Thoracic aorta (tissue), 2 donors: ENCODE results near the gene CELF5. TPM values are rescaled to one million over a fixed set of nuclear protein-coding genes. Genes with fewer than 3 reads are reported as not detected.

Source experiments
- ATAC-seq: fragments of 150-250 bp; one replicate; pipeline ENCODE4 v1.8.0; 2017; ENCODE audit warnings: low read depth; ENCODE audit not compliant: insufficient number of reproducible peaks, low FRiP score
- DNase-seq: peaks from one replicate; pipeline ENCODE4 v3.0.0-alpha.2; 2020; ENCODE audit warnings: low spot score
- H3K27ac ChIP-seq, 2 donors: fragments of 200-600 bp; sonication (generic); 1 replicate in 1 of 2; 2 replicates in 1 of 2; pipeline ENCODE4 v1.5.1; 2016; ENCODE audit warnings: mild to moderate bottlenecking in 2 of 2, moderate library complexity in 2 of 2
- H3K27me3 ChIP-seq: fragments of 200-600 bp; sonication (generic); replicated peaks from 2 replicates; pipeline ENCODE4 v1.6.0; 2016; ENCODE audit warnings: mild to moderate bottlenecking; ENCODE audit not compliant: insufficient read depth
- H3K36me3 ChIP-seq: fragments of 200-600 bp; sonication (generic); one replicate; pipeline ENCODE4 v1.5.1; 2016
- H3K4me1 ChIP-seq, 2 donors: fragments of 200-600 bp; sonication (generic); 1 replicate in 1 of 2; 2 replicates in 1 of 2; pipeline versions ENCODE4 v1.5.1 to v1.6.0; 2016; ENCODE audit warnings: low read depth in 2 of 2, mild to moderate bottlenecking in 1 of 2; ENCODE audit not compliant: control insufficient read depth in 1 of 2
- H3K4me3 ChIP-seq: fragments of 200-600 bp; sonication (generic); 2 replicates; pipeline ENCODE4 v1.5.1; 2016; ENCODE audit warnings: mild to moderate bottlenecking
- H3K9me3 ChIP-seq: fragments of 200-600 bp; sonication (generic); 2 replicates; pipeline ENCODE4 v1.5.1; 2016
- CTCF ChIP-seq: fragments of 200-600 bp; sonication (generic); IDR thresholded peaks from one replicate; pipeline ENCODE4 v1.5.1; 2019; ENCODE audit warnings: antibody characterized with exemption
- total RNA-seq, 2 donors: library from RNA; depleted of rRNA; stranded (reverse); fragments of >200 nt; gene quantifications; one replicate each; pipeline versions ENCODE4 v1.1.0 to v1.2.3, GENCODE V29; 2016

CELF5 gene
- total RNA-seq, 2 donors from 2014 or later = not detected

DNA sequence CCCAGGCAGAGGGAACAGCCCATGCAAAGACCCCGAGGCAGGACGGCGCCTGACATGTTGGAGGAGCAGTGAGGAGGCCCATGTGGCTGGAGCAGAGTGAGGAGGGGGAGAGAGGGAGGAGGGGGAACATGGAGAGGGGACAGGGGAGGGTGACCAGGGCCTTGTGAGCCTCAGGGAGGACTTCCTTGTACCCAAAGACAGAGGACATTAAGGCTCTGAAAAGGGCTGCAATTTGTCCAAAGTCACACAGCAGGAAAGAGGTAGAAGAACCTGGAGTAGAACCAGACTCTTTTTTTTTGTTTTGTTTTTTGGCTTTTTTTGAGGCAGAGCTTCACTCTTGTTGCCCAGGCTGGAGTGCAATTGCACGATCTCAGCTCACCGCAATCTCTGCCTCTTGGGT, 67.2 kb downstream of the CELF5 start:
- H3K27ac ChIP-seq = no peak overlapping the region
- ATAC-seq (no peak), DNase-seq (no peak)
- TF ChIP-seq CTCF = no peak
- H3K36me3 ChIP-seq = no peaks in the 10 kb centered on the region
- H3K4me3 ChIP-seq = no peak overlapping the region
- no peaks in the 10 kb centered on the region for H3K9me3 ChIP-seq
- H3K4me1 ChIP-seq = no peaks in the 10 kb centered on the region
- peaks cover 7% of the 10 kb centered on the region for H3K27me3 ChIP-seq

GRCh38 chr19:3292958-3293529, 68.6 kb downstream of the CELF5 start:
- Histone ChIP-seq H3K27ac (no peak overlapping the region), H3K9me3 (no peaks in the 10 kb centered on the region), H3K4me3 (no peak overlapping the region), H3K4me1 (no peaks in the 10 kb centered on the region), H3K36me3 (no peaks in the 10 kb centered on the region), H3K27me3 (peaks cover 7% of the 10 kb centered on the region)
- DNase-seq = no peak
- TF ChIP-seq CTCF = no peak
- ATAC-seq = no peak

DNA sequence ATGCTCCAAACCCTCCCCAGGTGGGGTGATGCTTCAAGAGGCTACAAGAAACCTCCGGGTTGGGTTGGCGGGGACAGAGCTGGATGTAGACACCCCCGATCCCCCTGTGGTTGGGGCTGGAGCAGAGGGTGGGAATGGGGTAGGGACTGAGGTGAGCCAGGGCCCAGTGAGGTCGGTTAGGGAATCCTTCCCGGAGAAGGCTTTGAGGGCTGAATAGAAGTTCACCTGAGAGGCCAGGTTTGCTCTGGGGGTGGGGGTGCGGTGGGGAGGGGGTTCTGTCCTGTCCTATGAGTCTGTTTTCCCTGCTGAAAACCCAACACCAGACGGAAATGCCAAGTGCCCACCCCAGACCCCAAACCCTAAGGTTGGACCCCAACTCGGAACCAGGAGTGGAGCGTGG, 69.1 kb downstream of the CELF5 start:
- DNase-seq (no peak), ATAC-seq (no peak)
- Histone ChIP-seq H3K27me3 (peaks cover 7% of the 10 kb centered on the region), H3K9me3 (no peaks in the 10 kb centered on the region), H3K27ac (no peak overlapping the region), H3K4me1 (no peaks in the 10 kb centered on the region), H3K4me3 (no peak overlapping the region), H3K36me3 (no peaks in the 10 kb centered on the region)
- TF ChIP-seq CTCF = no peak

DNA sequence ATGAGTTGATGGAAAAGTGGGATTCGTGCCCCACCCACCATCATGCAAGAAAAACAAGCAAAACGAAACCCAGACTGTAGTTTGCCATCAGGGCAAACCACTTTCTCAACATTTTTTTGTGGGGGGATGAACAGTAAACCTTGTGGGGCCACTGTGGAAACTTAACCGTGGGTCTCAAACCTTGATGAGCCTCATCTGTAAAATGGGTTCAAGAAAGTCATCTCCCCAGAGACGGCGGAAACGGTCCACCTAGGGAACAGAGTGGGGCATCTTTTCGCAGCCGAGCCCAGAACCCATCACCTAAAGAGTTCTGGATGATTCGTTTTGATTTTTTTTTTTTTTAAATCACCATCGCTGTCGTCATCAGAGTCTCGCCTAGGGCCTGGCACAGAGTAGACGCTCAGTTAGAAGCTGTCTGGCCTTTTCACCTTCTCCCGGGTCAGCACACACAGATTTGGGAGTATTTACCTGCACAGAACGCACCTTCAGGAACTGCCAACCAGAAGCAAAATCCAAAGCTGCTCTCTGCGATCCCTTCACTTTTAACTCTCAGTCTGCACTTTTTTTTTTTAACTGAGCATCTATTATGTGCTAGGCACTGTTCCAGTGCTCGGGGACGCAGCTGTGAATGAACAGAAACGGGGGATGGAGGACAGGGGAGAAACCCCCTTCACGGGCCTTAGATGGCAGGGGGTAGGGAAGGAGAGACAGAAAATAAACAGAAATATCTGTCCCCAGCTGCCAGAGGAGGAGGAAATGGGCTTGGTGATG, 69.8 kb downstream of the CELF5 start:
- DNase-seq (no peak), ATAC-seq (no peak)
- Histone ChIP-seq H3K27me3 (peaks cover 7% of the 10 kb centered on the region), H3K27ac (no peak overlapping the region), H3K9me3 (no peaks in the 10 kb centered on the region), H3K4me3 (no peak overlapping the region), H3K4me1 (no peaks in the 10 kb centered on the region), H3K36me3 (no peaks in the 10 kb centered on the region)
- TF ChIP-seq CTCF = no peak

- Histone ChIP-seq H3K27ac (no peak overlapping the region), H3K9me3 (no peaks in the 10 kb centered on the region), H3K27me3 (peaks cover 7% of the 10 kb centered on the region), H3K4me1 (no peaks in the 10 kb centered on the region), H3K36me3 (no peaks in the 10 kb centered on the region), H3K4me3 (no peak overlapping the region)
- TF ChIP-seq CTCF = no peak
- ATAC-seq (no peak), DNase-seq (no peak)
These were observed 71.1 kb downstream of the CELF5 start for GRCh38 chr19:3295581-3295980.
